Measurements from ENCODE around the gene INPP4B.

INPP4B gene

GRCh38 chr4:142846108-142846728 is at the start of gene INPP4B:
Gene INPP4B (minus strand): TSS chr4:142846301.
- Mint-ChIP-seq H3K9me3 (no peaks in the 10 kb centered on the region), H3K4me1 (peaks cover 19% of the 10 kb centered on the region), H3K4me3 (peak within 1 kb of the TSS; percentile 70), H3K27ac (no peak within 1 kb of the TSS), H3K36me3 (no peaks in the 10 kb centered on the region), H3K27me3 (peaks cover 52% of the 10 kb centered on the region)
- ATAC-seq: no peak

GRCh38 chr4:142893012-142893411 is 46.9 kb upstream of the INPP4B start:
- Mint-ChIP-seq H3K4me1 (no peaks in the 10 kb centered on the region), H3K27ac (no peak overlapping the region), H3K9me3 (peaks cover 14% of the 10 kb centered on the region), H3K27me3 (no peaks in the 10 kb centered on the region), H3K36me3 (peaks cover 5% of the 10 kb centered on the region), H3K4me3 (no peak overlapping the region)
- no peak for ATAC-seq

GRCh38 chr4:142886566-142886965 is 40.5 kb upstream of the INPP4B start:
- Mint-ChIP-seq H3K36me3 (no peaks in the 10 kb centered on the region), H3K9me3 (no peaks in the 10 kb centered on the region), H3K4me1 (no peaks in the 10 kb centered on the region), H3K27me3 (no peaks in the 10 kb centered on the region), H3K27ac (no peak overlapping the region), H3K4me3 (no peak overlapping the region)
- ATAC-seq: no peak

GRCh38 chr4:142883040-142883832 is 37.1 kb upstream of the INPP4B start:
- H3K27me3 Mint-ChIP-seq: no peaks in the 10 kb centered on the region
- ATAC-seq: no peak
- no peaks in the 10 kb centered on the region for H3K36me3 Mint-ChIP-seq
- no peaks in the 10 kb centered on the region for H3K4me1 Mint-ChIP-seq
- no peak overlapping the region for H3K4me3 Mint-ChIP-seq
- no peaks in the 10 kb centered on the region for H3K9me3 Mint-ChIP-seq
- no peak overlapping the region for H3K27ac Mint-ChIP-seq

GRCh38 chr4:142882159-142882558 is 36.1 kb upstream of the INPP4B start:
- ATAC-seq: no peak
- no peaks in the 10 kb centered on the region for H3K4me1 Mint-ChIP-seq
- H3K27ac Mint-ChIP-seq: no peak overlapping the region
- no peaks in the 10 kb centered on the region for H3K9me3 Mint-ChIP-seq
- H3K36me3 Mint-ChIP-seq: no peaks in the 10 kb centered on the region
- H3K27me3 Mint-ChIP-seq: no peaks in the 10 kb centered on the region
- H3K4me3 Mint-ChIP-seq: no peak overlapping the region

GRCh38 chr4:142881331-142881730 is 35.2 kb upstream of the INPP4B start:
- no peaks in the 10 kb centered on the region for H3K27me3 Mint-ChIP-seq
- no peaks in the 10 kb centered on the region for H3K36me3 Mint-ChIP-seq
- no peaks in the 10 kb centered on the region for H3K4me1 Mint-ChIP-seq
- no peaks in the 10 kb centered on the region for H3K9me3 Mint-ChIP-seq
- ATAC-seq: no peak
- no peak overlapping the region for H3K27ac Mint-ChIP-seq
- H3K4me3 Mint-ChIP-seq: no peak overlapping the region

GRCh38 chr4:142875117-142875516 is 29.0 kb upstream of the INPP4B start:
- no peak for ATAC-seq

GRCh38 chr4:142874684-142875083 is 28.6 kb upstream of the INPP4B start:
- Mint-ChIP-seq H3K27ac (no peak overlapping the region), H3K9me3 (peaks cover 2% of the 10 kb centered on the region), H3K4me3 (no peak overlapping the region), H3K36me3 (no peaks in the 10 kb centered on the region), H3K27me3 (no peaks in the 10 kb centered on the region), H3K4me1 (no peaks in the 10 kb centered on the region)
- ATAC-seq: no peak

More at GRCh38 chr4:142875117-142875516, 29.0 kb upstream of the INPP4B start:
- Mint-ChIP-seq H3K4me1 (no peaks in the 10 kb centered on the region), H3K9me3 (peaks cover 2% of the 10 kb centered on the region), H3K27me3 (no peaks in the 10 kb centered on the region), H3K4me3 (no peak overlapping the region), H3K36me3 (no peaks in the 10 kb centered on the region), H3K27ac (no peak overlapping the region)

- Mint-ChIP-seq H3K4me3 (no peak overlapping the region), H3K9me3 (no peaks in the 10 kb centered on the region), H3K4me1 (no peaks in the 10 kb centered on the region), H3K27me3 (no peaks in the 10 kb centered on the region), H3K36me3 (no peaks in the 10 kb centered on the region), H3K27ac (no peak overlapping the region)
- no peak for ATAC-seq
Observed at GRCh38 chr4:142866685-142867084, 20.6 kb upstream of the INPP4B start.

- Mint-ChIP-seq H3K27me3 (no peaks in the 10 kb centered on the region), H3K4me1 (no peaks in the 10 kb centered on the region), H3K9me3 (no peaks in the 10 kb centered on the region), H3K27ac (no peak overlapping the region), H3K36me3 (no peaks in the 10 kb centered on the region), H3K4me3 (no peak overlapping the region)
- ATAC-seq: no peak
Observed at GRCh38 chr4:142861351-142861750, 15.2 kb upstream of the INPP4B start.

GRCh38 chr4:142858965-142859364 is 12.9 kb upstream of the INPP4B start:
- no peaks in the 10 kb centered on the region for H3K27me3 Mint-ChIP-seq
- no peak for ATAC-seq
- H3K4me1 Mint-ChIP-seq: no peaks in the 10 kb centered on the region
- no peak overlapping the region for H3K4me3 Mint-ChIP-seq
- H3K36me3 Mint-ChIP-seq: no peaks in the 10 kb centered on the region
- H3K27ac Mint-ChIP-seq: no peak overlapping the region
- H3K9me3 Mint-ChIP-seq: no peaks in the 10 kb centered on the region

GRCh38 chr4:142858446-142858845 is 12.3 kb upstream of the INPP4B start:
- Mint-ChIP-seq H3K4me1 (no peaks in the 10 kb centered on the region), H3K9me3 (no peaks in the 10 kb centered on the region), H3K36me3 (no peaks in the 10 kb centered on the region), H3K27ac (no peak overlapping the region), H3K4me3 (no peak overlapping the region), H3K27me3 (no peaks in the 10 kb centered on the region)
- no peak for ATAC-seq

- Mint-ChIP-seq H3K27ac (no peak overlapping the region), H3K4me3 (no peak overlapping the region), H3K36me3 (no peaks in the 10 kb centered on the region), H3K27me3 (no peaks in the 10 kb centered on the region), H3K9me3 (no peaks in the 10 kb centered on the region), H3K4me1 (no peaks in the 10 kb centered on the region)
- ATAC-seq: no peak
Observed at GRCh38 chr4:142856576-142856975, 10.5 kb upstream of the INPP4B start.

- Mint-ChIP-seq H3K4me3 (no peak overlapping the region), H3K36me3 (no peaks in the 10 kb centered on the region), H3K9me3 (no peaks in the 10 kb centered on the region), H3K27ac (no peak overlapping the region), H3K4me1 (peaks cover 14% of the 10 kb centered on the region), H3K27me3 (peaks cover 36% of the 10 kb centered on the region)
- ATAC-seq: no peak
Observed at GRCh38 chr4:142850478-142850877, 4.4 kb upstream of the INPP4B start.

- Mint-ChIP-seq H3K4me1 (peaks cover 19% of the 10 kb centered on the region), H3K36me3 (no peaks in the 10 kb centered on the region), H3K27me3 (peaks cover 52% of the 10 kb centered on the region), H3K27ac (no peak overlapping the region), H3K9me3 (no peaks in the 10 kb centered on the region), H3K4me3 (peak overlapping the region; percentile 70)
- peak; percentile 55 for ATAC-seq
Observed at GRCh38 chr4:142846729-142847596, 862 bp upstream of the INPP4B start.

Data from stimulated activated memory B cell treated with anti-CD40 and anti-IgM and Interleukin-4, amounts not matched to agents 10 μg/mL and 1 μg/mL and 100 μg/mL, for 72 hours (primary cell).